WERI-Rb-1 (cell line): Measurements from ENCODE around the gene FCSK.

Source experiments
- DNase-seq: peaks from one replicate; pipeline ENCODE4 v3.0.0-alpha.2; 2020
- H3K27ac ChIP-seq: fragments of 250-450 bp; sonication (Bioruptor Pico); 2 replicates; pipeline ENCODE4 v1.5.1; 2020; ENCODE audit warnings: mild to moderate bottlenecking, moderate library complexity
- H3K27me3 ChIP-seq: fragments of 250-450 bp; sonication (Bioruptor Pico); 2 replicates; pipeline ENCODE4 v1.5.1; 2021; ENCODE audit warnings: mild to moderate bottlenecking, low read depth, moderate library complexity; ENCODE audit not compliant: insufficient read depth, severe bottlenecking
- H3K36me3 ChIP-seq: fragments of 250-450 bp; sonication (Bioruptor Pico); 2 replicates; pipeline ENCODE4 v1.5.1; 2020; ENCODE audit warnings: mild to moderate bottlenecking, moderate library complexity
- H3K4me3 ChIP-seq: 2 replicates; pipeline ENCODE4 v1.5.1; 2011; ENCODE audit warnings: low read depth, mild to moderate bottlenecking, control low read depth, low read length
- H3K9me3 ChIP-seq: fragments of 250-450 bp; sonication (Bioruptor Pico); 2 replicates; pipeline ENCODE4 v1.5.1; 2021; ENCODE audit warnings: mild to moderate bottlenecking, moderate library complexity; ENCODE audit not compliant: severe bottlenecking
- TF ChIP-seq, protein P1 (sequence below): IDR thresholded peaks from 2 replicates; pipeline ENCODE4 v1.5.1; 2011; ENCODE audit warnings: low read depth, mild to moderate bottlenecking, control low read depth, inconsistent platforms, low read length

Gene FCSK

DNA sequence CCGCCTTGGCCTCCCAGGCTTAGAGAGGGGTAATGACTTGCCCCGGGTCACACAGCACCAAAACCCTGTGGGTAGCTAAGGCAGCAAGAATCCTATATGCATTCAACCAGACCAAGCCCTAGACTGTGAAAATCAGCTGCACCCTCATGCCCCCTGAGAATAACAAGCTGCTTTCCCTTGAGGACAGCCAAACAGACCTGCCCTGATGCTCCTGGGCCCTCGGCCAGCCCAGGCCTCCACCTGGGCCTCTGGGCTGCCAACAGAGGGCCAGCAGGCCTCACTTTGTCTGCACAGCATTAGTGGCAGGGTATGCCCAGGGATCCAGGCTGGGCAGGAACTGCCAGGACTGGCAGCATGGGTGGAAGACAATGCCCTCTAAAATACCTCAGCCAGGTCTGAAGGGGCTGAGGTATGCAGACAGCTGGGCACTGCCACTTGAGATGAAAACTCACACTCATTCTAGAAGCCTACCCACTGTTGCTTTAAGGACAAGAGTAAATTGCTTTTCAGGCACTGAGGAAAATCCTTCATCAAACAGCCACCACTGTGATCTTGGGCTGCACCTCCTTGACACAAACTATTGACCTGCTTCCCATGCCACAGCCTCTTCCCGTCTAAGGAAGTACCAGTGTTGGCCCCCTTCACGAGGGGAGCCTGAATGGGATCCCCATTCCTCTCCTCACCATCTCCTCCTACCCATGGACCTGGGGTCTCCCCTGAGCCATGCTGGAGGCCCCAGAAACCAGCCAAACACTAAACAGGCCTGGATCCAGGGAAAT is 24.3 kb upstream of the FCSK start:
- TF ChIP-seq, protein P1, sequence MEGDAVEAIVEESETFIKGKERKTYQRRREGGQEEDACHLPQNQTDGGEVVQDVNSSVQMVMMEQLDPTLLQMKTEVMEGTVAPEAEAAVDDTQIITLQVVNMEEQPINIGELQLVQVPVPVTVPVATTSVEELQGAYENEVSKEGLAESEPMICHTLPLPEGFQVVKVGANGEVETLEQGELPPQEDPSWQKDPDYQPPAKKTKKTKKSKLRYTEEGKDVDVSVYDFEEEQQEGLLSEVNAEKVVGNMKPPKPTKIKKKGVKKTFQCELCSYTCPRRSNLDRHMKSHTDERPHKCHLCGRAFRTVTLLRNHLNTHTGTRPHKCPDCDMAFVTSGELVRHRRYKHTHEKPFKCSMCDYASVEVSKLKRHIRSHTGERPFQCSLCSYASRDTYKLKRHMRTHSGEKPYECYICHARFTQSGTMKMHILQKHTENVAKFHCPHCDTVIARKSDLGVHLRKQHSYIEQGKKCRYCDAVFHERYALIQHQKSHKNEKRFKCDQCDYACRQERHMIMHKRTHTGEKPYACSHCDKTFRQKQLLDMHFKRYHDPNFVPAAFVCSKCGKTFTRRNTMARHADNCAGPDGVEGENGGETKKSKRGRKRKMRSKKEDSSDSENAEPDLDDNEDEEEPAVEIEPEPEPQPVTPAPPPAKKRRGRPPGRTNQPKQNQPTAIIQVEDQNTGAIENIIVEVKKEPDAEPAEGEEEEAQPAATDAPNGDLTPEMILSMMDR: no peak
- Histone ChIP-seq H3K9me3 (no peaks in the 10 kb centered on the region), H3K27ac (peak overlapping the region; percentile 90), H3K27me3 (no peaks in the 10 kb centered on the region), H3K4me3 (no peak overlapping the region), H3K36me3 (peaks cover 43% of the 10 kb centered on the region)
- DNase-seq: no peak

DNA sequence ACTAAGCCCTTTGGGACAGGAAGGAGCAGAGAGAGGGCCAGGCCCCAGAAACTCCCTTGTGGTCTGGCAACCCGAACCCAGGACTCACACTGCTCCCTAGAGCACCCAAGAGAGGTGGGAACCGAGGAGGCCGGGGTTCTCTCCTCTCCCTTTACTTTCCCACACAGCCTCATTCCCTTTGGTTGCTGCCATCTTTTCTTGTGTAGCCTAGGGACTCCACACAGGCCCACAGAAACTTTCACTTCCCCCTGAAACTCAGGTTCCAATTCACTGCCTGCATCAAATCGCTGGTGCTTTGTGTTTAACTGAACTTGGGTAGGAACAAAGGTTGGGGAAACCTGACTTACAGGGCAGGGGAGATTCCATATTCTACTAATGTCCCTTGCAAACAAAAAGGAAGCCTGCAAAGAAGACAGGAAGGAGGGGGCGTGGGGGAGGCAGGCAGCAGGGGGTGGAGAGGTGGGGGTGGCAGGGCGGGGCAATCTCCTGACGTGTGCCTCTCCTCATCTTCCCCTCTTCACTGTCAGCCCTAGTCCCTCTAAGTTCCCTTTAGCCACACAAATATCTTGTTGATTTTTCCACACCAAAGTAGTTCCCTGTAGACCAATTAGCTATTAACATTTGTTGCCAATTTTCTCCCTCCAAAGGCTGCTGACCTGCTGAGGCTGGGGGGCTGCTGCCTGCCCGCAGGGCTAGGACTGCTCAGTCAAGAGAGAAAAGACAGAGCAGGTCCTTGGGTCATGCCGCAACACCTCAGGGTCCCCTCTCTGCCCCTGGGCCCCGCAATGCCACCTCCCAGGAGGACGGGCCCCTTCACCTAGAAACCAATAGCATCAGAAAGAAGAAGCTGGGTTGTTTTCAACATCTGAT is 23.5 kb upstream of the FCSK start:
- Histone ChIP-seq H3K27me3 (no peaks in the 10 kb centered on the region), H3K27ac (peak overlapping the region; percentile 90), H3K4me3 (no peak overlapping the region), H3K9me3 (no peaks in the 10 kb centered on the region), H3K36me3 (peaks cover 38% of the 10 kb centered on the region)
- TF ChIP-seq, protein P1: no peak
- no peak for DNase-seq

DNA sequence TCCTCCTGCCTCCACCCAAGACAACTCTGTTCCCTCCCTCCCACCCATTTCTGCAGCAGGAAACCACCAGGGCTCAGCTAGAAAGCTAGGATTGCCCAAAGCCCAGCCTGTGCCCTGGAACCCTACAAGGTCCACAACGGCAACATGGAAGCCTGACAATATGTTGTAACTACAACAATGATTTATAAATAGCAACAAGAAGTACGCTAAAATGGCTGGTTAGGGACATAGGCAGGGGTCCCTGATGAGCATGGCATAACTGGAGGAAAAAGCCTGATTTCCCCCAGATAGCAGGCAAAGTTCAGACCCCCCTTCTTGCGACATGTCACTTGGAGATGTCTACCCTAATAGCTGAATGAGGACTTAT is 22.1 kb upstream of the FCSK start:
- Histone ChIP-seq H3K27ac (peak overlapping the region; percentile 73), H3K27me3 (no peaks in the 10 kb centered on the region), H3K36me3 (peaks cover 38% of the 10 kb centered on the region), H3K4me3 (no peak overlapping the region), H3K9me3 (no peaks in the 10 kb centered on the region)
- DNase-seq: no peak
- TF ChIP-seq, protein P1: no peak

DNA sequence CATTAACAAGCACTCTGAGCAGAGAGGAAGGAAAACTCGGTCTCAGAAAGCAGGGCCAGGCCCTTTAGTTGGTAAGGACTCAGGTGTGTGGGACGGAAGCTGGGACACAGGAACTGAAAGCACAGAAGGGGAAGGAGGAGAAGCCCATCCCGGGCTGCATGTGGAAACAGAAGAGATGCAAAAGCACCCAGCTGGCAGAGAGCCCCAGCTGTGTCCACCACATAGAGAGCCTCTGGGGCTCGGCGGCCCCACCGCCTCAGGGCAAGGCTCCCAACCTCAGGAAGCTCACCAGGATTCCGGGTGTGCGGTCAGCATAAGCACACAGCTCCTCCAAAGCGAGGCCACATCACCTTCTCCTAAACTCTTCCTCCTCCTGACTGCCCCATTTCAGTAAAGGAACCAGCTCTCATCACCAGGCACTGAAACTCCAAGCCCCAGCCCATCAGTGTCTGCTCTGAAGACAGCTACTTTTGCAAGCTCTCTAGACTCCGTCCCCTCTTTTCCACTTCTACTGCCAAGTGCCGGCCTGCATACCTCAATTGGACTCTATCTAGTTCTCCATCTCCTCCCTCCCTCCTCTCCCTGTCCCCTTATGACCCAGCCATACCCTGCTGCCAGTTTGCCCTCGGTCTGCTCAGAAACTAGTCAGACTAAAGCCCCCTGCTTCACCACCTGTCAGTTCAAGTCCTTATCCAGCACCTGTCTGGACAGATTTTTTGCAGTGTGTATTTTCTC is 21.5 kb upstream of the FCSK start:
- peak; percentile 66 for DNase-seq
- H3K36me3 ChIP-seq: peaks cover 34% of the 10 kb centered on the region
- no peaks in the 10 kb centered on the region for H3K27me3 ChIP-seq
- peak overlapping the region; percentile 73 for H3K27ac ChIP-seq
- no peaks in the 10 kb centered on the region for H3K9me3 ChIP-seq
- H3K4me3 ChIP-seq: no peak overlapping the region; the same call in 1 of the 2 replicates
- TF ChIP-seq, protein P1: no peak

DNA sequence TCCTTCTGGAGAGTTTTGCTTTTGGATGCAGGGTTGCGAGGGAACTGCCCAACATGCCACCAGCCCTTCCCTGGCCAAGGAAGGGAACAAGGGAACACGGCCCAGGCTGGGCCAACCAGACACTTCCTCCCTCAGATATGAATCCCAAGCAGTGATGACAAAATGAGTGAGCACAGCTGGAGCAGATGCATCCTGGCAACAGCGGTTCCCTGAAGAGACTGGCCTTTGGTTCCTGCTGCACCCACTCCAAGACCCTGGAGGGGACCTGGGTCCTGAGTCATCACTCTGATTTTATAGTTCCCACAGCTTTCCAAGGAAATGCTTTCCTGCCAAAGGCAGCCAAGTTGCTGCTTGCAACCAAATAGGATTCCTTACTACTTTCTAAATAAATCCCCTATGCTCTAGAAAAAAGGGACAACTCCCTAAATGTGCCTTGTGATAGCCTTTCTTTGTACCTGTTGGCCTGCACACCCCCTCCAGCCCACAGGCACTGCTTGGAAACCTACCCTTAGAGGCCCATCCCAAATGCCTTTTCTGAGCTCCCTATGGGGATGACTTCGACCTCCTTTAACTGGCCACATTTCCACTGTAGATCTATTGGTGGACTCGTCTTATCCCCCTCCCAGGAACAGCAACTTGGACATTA is 20.8 kb upstream of the FCSK start:
- TF ChIP-seq, protein P1: no peak
- Histone ChIP-seq H3K27me3 (no peaks in the 10 kb centered on the region), H3K4me3 (no peak overlapping the region; the same call in 1 of the 2 replicates), H3K36me3 (peaks cover 34% of the 10 kb centered on the region), H3K27ac (peak overlapping the region; percentile 73), H3K9me3 (no peaks in the 10 kb centered on the region)
- no peak for DNase-seq
